HEK293 (cell line): ENCODE results near the gene AATK.

Experiments used
- CTCF ChIP-seq: fragments of 450-650 bp; formaldehyde crosslinking; IDR thresholded peaks from 2 replicates; pipeline ENCODE4 v1.5.1; 2016; ENCODE audit warnings: missing biosample characterization, missing genetic modification characterization
- ZNF138 ChIP-seq: fragments of 450-650 bp; formaldehyde crosslinking; IDR thresholded peaks from 2 replicates; pipeline ENCODE4 v1.5.1; 2016; ENCODE audit warnings: missing biosample characterization, missing genetic modification characterization, borderline replicate concordance
- ZNF324 ChIP-seq: fragments of 450-650 bp; formaldehyde crosslinking; IDR thresholded peaks from 2 replicates; pipeline ENCODE4 v1.5.1; 2016; ENCODE audit warnings: missing biosample characterization, missing genetic modification characterization

- TF ChIP-seq CTCF (tag by site-specific recombination) (no peak), ZNF324 (tag by site-specific recombination) (no peak), ZNF138 (tag by site-specific recombination) (no peak)
These were observed 98.6 kb downstream of the AATK start for GRCh38 chr17:81067391-81067811.
